ENCODE data around the gene DLX4.

DNA sequence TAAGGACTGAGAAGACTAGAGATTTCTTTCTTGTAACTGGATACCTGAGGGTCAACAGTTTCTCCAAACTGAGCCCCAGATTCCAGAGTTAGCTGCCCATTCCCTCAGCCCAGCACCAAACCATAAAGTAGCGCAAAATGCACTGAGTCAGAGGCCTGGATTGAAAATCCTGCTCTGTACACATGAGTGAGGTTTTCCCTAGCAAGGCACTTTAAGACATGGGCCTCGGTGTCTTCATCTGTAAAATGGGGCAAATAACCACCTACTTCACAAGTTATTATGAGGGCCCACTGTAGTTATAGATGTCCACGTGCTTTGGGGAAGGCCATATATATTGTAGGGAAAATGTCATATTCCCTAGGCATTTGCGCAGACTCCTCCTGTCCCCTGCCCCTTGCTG is 10.3 kb upstream of the DLX4 start:
- TF ChIP-seq, protein P1, sequence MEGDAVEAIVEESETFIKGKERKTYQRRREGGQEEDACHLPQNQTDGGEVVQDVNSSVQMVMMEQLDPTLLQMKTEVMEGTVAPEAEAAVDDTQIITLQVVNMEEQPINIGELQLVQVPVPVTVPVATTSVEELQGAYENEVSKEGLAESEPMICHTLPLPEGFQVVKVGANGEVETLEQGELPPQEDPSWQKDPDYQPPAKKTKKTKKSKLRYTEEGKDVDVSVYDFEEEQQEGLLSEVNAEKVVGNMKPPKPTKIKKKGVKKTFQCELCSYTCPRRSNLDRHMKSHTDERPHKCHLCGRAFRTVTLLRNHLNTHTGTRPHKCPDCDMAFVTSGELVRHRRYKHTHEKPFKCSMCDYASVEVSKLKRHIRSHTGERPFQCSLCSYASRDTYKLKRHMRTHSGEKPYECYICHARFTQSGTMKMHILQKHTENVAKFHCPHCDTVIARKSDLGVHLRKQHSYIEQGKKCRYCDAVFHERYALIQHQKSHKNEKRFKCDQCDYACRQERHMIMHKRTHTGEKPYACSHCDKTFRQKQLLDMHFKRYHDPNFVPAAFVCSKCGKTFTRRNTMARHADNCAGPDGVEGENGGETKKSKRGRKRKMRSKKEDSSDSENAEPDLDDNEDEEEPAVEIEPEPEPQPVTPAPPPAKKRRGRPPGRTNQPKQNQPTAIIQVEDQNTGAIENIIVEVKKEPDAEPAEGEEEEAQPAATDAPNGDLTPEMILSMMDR (IDR thresholded peaks at IDR 0.05) = no peak
- TF ChIP-seq EZH2 (IDR thresholded peaks at IDR 0.05; ENCODE audit: borderline replicate concordance, insufficient read depth, low read depth, low read length, poor library complexity, severe bottlenecking) = no peak
